8988T (cell line): ENCODE results near the gene POMT1.
"Not testable (repeated sequence)": the region's sequence is repeated elsewhere in the genome, so short reads cannot be mapped to it uniquely, and the experiment has no call there.

ENCODE experiments used
- DNase-seq: peaks from one replicate; pipeline ENCODE4 v3.0.0; 2011

POMT1 gene

GRCh38 chr9:131500939-131501541, 1.7 kb upstream of the POMT1 start:
- DNase-seq, result no peak

- no peak for DNase-seq
Measured at GRCh38 chr9:131503626-131504465, 1.1 kb downstream of the POMT1 start.

- DNase-seq, result no peak
Measured at GRCh38 chr9:131505012-131505411, 2.3 kb downstream of the POMT1 start.

- DNase-seq, result no peak
Measured at GRCh38 chr9:131511416-131511815, 8.7 kb downstream of the POMT1 start.

- DNase-seq, result no peak
Measured at GRCh38 chr9:131511880-131512279, 9.2 kb downstream of the POMT1 start.

- no peak for DNase-seq
Measured at GRCh38 chr9:131513177-131513576, 10.5 kb downstream of the POMT1 start.

GRCh38 chr9:131515559-131516031, 12.9 kb downstream of the POMT1 start:
- not testable (repeated sequence) for DNase-seq

GRCh38 chr9:131516100-131516499, 13.4 kb downstream of the POMT1 start:
- DNase-seq, result no peak

- no peak for DNase-seq
Measured at GRCh38 chr9:131516930-131517329, 14.2 kb downstream of the POMT1 start.

- no peak for DNase-seq
Measured at GRCh38 chr9:131517761-131518190, 15.1 kb downstream of the POMT1 start.

- no peak for DNase-seq
Measured at GRCh38 chr9:131518553-131518952, 15.8 kb downstream of the POMT1 start.

- DNase-seq, result no peak
Measured at GRCh38 chr9:131520503-131520902, 17.8 kb downstream of the POMT1 start.

GRCh38 chr9:131521203-131521602, 18.5 kb downstream of the POMT1 start:
- no peak for DNase-seq

GRCh38 chr9:131521822-131522221, 19.1 kb downstream of the POMT1 start:
- no peak for DNase-seq

- DNase-seq, result no peak
Measured at GRCh38 chr9:131522257-131523085, 19.8 kb downstream of the POMT1 start.

- DNase-seq, result no peak
Measured at GRCh38 chr9:131523086-131523388, 20.3 kb downstream of the POMT1 start.

GRCh38 chr9:131523451-131524435, 21.0 kb downstream of the POMT1 start:
- no peak for DNase-seq

GRCh38 chr9:131524665-131525315, 22.1 kb downstream of the POMT1 start:
- DNase-seq, result no peak

- DNase-seq, result no peak
Measured at GRCh38 chr9:131525643-131526565, 23.2 kb downstream of the POMT1 start.

GRCh38 chr9:131528186-131528585, 25.5 kb downstream of the POMT1 start:
- no peak for DNase-seq
